DMS153 treated with DMSO at 0.1 percent for 48 hours (cell line): Measurements from ENCODE around the gene GAS7.

Source experiments
- DNase-seq: peaks from one replicate; lab custom pipeline; 2025; ENCODE audit not compliant: unreplicated experiment; lab: John Stamatoyannopoulos, UW

Gene GAS7

GRCh38 chr17:9956474-9957131 is 241.8 kb downstream of the GAS7 start:
- DNase-seq, result no peak

- DNase-seq, result no peak
These were observed 244.9 kb downstream of the GAS7 start for GRCh38 chr17:9953492-9953891.

GRCh38 chr17:9951803-9952202 is 246.6 kb downstream of the GAS7 start:
- DNase-seq, result no peak

GRCh38 chr17:9948928-9949327 is 249.5 kb downstream of the GAS7 start:
- DNase-seq, result no peak

GRCh38 chr17:9944704-9945103 is 253.7 kb downstream of the GAS7 start:
- DNase-seq, result no peak

- no peak for DNase-seq
These were observed 255.1 kb downstream of the GAS7 start for GRCh38 chr17:9943343-9943742.

GRCh38 chr17:9942885-9943284 is 255.5 kb downstream of the GAS7 start:
- DNase-seq, result no peak

GRCh38 chr17:9941305-9941704 is 257.1 kb downstream of the GAS7 start:
- no peak for DNase-seq

GRCh38 chr17:9940841-9941240 is 257.6 kb downstream of the GAS7 start:
- no peak for DNase-seq

- no peak for DNase-seq
These were observed 259.6 kb downstream of the GAS7 start for GRCh38 chr17:9938764-9939163.

- DNase-seq, result no peak
These were observed 260.5 kb downstream of the GAS7 start for GRCh38 chr17:9937901-9938300.

GRCh38 chr17:9937241-9937761 is 261.1 kb downstream of the GAS7 start:
- no peak for DNase-seq

GRCh38 chr17:9936095-9936494 is 262.3 kb downstream of the GAS7 start:
- DNase-seq, result no peak

GRCh38 chr17:9935408-9935807 is 263.0 kb downstream of the GAS7 start:
- no peak for DNase-seq

GRCh38 chr17:9934331-9934730 is 264.1 kb downstream of the GAS7 start:
- no peak for DNase-seq

GRCh38 chr17:9932491-9932890 is 265.9 kb downstream of the GAS7 start:
- no peak for DNase-seq

- no peak for DNase-seq
These were observed 267.2 kb downstream of the GAS7 start for GRCh38 chr17:9931144-9931741.

- DNase-seq, result no peak
These were observed 268.5 kb downstream of the GAS7 start for GRCh38 chr17:9929871-9930270.

- DNase-seq, result no peak
These were observed 269.6 kb downstream of the GAS7 start for GRCh38 chr17:9928601-9929333.

- no peak for DNase-seq
These were observed 272.1 kb downstream of the GAS7 start for GRCh38 chr17:9926150-9926804.

GRCh38 chr17:9925457-9925856 is 272.9 kb downstream of the GAS7 start:
- no peak for DNase-seq
